Astrocyte of the spinal cord (primary cell): ENCODE results near the gene MOV10L1.
"Not testable (repeated sequence)": the region's sequence is repeated elsewhere in the genome, so short reads cannot be mapped to it uniquely, and the experiment has no call there.

Experiments
- DNase-seq: peaks from one replicate; pipeline ENCODE4 v3.0.0; 2011; ENCODE audit warnings: low read depth, low spot score
- H3K4me3 ChIP-seq: 2 replicates; pipeline ENCODE4 v1.5.1; 2011; ENCODE audit warnings: low read depth, mild to moderate bottlenecking, low read length, moderate library complexity
- in situ Hi-C: cut with HindIII; loops from 2 replicates; pipeline ENCODE4 v1.10.0; 2017; ENCODE audit warnings: low sequenced_read_pairs
- TF ChIP-seq, protein P1 (sequence below): IDR thresholded peaks from 2 replicates; pipeline ENCODE4 v1.5.1; 2012; ENCODE audit warnings: low read depth, mild to moderate bottlenecking, low read length, inconsistent platforms

MOV10L1 gene

DNA sequence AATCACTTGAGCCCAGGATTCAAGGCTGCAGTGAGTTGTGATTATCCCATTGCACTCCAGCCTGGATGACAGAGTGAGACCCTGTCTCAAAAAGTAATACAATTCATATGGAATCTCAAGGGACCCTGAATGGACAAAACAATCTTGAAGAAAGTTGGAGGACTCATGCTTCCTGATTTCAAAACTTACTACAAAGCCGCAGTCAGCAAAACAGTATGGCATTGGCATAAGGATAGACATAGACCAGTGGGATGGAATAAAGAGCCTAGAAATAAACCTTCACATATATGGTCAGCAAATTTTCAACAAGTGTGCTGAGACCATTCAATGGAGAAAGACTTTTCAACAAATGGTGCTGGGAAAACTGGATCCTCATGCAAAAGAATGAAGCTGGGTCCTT lies 113.5 kb downstream of the MOV10L1 start:
- in situ Hi-C loops = no loop called here

DNA sequence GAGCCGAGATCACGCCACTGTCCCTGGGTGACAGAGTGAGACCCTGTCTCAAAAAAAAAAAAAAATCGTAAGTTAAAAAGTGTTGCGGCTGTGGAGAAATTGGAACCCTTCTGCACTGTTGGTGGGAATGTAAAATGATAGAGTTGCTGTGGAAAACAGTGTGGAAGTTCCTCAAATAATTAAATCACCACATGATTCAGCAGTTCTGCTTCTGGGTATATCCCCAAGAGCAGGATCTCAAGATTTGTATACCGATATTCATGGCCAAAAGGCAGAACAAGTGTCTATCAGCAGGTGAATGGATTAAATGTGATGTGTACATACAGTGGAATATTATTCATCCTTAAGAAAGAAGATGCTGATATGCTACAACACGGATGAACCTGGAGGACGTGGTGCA lies 114.8 kb downstream of the MOV10L1 start:
- no peak overlapping the region for H3K4me3 ChIP-seq
- no peak for DNase-seq
- TF ChIP-seq, protein P1, sequence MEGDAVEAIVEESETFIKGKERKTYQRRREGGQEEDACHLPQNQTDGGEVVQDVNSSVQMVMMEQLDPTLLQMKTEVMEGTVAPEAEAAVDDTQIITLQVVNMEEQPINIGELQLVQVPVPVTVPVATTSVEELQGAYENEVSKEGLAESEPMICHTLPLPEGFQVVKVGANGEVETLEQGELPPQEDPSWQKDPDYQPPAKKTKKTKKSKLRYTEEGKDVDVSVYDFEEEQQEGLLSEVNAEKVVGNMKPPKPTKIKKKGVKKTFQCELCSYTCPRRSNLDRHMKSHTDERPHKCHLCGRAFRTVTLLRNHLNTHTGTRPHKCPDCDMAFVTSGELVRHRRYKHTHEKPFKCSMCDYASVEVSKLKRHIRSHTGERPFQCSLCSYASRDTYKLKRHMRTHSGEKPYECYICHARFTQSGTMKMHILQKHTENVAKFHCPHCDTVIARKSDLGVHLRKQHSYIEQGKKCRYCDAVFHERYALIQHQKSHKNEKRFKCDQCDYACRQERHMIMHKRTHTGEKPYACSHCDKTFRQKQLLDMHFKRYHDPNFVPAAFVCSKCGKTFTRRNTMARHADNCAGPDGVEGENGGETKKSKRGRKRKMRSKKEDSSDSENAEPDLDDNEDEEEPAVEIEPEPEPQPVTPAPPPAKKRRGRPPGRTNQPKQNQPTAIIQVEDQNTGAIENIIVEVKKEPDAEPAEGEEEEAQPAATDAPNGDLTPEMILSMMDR = no peak
- in situ Hi-C loops = no loop called here

More for the DNA sequence above, 113.5 kb downstream of the MOV10L1 start:
- TF ChIP-seq, protein P1 = no peak
- no peak for DNase-seq
- H3K4me3 ChIP-seq = no peak overlapping the region

DNA sequence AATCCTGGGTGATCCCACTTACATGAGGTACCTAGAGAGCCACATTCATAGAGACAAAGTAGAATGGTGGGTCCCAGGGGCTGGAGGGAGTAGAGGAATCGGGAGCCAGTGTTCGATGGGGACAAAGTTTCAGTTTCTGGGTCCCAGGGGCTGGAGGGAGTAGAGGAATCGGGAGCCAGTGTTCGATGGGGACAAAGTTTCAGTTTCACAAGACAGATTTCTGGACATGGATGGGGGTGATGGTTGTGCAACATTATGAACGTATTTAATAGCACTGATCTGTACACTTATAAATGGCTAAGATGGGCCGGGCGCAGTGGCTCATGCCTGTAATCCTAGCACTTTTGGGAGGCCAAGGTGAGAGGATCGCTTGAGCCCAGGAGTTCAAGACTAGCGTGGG lies 115.2 kb downstream of the MOV10L1 start:
- in situ Hi-C loops, DNase-seq, H3K4me3 ChIP-seq: not testable (repeated sequence)

DNA sequence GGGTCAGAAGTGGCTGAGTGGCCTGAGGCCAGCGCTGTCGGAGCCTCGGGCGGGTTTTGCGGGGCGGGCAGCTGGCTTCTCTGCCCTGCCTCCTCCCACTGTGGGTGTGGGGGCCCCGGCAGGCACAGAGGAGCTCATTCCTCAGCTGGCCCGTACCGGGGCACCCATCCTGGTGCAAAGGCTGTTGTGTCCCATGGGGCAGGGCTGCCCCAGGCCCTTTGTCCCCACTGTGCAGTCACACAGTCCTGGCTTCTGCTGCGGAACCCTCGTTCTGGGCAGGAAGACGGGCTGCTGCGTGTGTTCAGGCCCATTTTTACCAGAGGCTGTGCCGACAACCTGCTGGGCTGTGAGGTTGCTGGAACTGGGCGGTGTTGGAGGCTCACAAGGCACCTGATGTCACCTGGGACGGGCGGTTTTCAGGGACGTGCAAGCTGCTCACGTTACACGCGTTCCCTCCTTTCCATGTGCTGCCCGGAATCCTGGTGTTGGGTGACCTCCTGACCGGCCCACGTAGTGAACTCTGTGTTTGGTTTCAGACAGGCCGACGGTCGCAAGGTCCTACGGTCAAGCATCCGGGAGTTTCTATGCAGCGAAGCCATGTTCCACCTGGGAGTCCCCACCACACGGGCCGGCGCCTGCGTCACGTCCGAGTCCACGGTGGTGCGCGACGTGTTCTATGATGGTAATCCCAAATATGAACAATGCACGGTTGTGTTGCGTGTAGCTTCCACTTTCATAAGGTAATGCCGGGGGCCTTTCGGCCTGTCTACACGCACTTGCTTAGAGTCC lies 116.2 kb downstream of the MOV10L1 start:
- TF ChIP-seq, protein P1 = no peak
- DNase-seq = no peak
- no peak overlapping the region for H3K4me3 ChIP-seq
- in situ Hi-C loops = no loop called here

DNA sequence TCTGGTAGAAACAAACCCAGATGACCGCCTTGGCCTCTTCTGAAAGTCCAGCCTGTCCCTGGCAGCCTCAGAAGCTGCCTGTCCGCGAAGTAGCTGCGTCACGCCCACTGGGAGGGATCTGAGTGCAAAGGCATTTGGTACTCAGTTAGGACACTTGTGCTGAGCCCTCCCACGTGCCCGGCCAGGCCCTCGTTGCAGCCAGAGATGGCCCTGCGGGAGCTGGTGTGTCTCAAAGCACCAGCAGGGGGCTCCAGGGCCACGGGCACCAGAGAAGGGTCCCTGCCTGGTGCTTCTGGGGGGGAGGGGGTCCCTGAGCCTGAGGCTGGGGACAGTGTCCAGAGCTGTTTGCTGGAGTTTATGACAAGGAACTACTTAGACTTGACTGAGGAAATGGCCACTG lies 116.8 kb downstream of the MOV10L1 start:
- H3K4me3 ChIP-seq = no peak overlapping the region
- TF ChIP-seq, protein P1 = peak; percentile 60
- no peak for DNase-seq
- in situ Hi-C loops = no loop called here

DNA sequence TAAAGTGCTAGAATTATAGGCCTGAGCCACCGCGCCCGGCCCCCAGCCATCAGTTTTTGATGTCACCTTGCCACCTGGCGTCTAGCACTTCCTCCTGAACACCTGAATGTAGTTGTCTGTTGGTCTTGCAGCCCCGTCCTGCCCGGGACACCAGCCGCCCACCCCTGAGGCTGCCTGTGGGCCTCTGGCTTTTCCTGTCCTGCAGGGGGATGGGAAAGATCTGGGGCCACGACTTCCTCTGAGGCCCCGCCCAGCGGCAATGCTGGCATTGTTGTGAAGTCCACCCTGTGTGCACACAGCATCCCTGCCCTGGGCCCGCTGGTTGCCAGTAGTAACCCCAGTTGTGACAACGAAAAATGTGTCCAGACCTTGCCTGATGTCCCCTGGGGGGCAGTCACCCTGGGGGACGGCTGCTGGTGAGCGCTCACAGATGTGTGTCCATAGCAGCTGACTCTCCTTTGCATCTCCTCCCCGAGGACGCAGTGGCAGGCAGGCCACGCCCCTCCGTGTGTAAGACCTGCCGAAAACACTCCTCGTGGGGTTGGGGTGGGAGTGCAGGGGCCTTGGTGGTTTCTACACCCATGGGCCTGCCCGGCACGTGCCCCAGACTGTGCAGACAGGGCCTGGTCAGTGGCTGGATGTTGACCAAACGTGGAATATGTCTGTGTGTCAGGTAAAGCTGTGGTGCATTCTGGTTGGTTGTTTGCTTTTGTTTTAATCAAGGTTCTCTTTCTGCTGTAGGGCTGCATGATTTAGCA lies 117.8 kb downstream of the MOV10L1 start:
- in situ Hi-C loops = no loop called here
- no peak overlapping the region for H3K4me3 ChIP-seq
- TF ChIP-seq, protein P1 = no peak
- no peak for DNase-seq

DNA sequence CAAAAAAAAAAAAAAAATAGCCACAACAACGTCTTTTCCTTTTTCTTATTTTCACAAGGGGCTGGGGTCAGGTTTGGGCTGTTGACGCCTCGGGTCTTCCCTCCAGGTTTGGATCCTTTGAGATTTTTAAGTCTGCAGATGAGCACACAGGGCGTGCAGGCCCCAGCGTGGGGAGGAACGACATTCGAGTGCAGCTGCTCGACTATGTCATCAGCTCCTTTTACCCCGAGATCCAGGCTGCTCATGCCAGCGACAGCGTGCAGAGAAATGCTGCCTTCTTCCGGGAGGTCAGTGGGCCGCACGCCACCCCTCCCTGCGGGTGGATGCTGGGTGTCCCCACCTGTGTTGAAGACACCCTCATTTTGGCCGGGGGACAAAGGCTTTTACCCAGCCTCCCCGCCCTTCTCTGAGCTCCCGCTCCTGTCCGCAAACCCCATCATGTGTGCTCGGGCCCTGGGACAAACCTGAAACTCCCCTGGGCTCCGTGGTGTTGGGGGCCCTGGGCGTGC lies 118.7 kb downstream of the MOV10L1 start:
- in situ Hi-C loops = no loop called here
- H3K4me3 ChIP-seq = no peak overlapping the region
- DNase-seq = no peak
- TF ChIP-seq, protein P1 = no peak
